Stimulated activated CD4-positive, alpha-beta T cell treated with anti-CD3 and anti-CD28 coated beads, TNF-alpha, amount 100 ng/mL, for 1 hour (primary cell): ENCODE measurements around the gene IFNAR2.
"Not testable (repeated sequence)": the region's sequence is repeated elsewhere in the genome, so short reads cannot be mapped to it uniquely, and the experiment has no call there.

Experiments
- DNase-seq, 3 donors: peaks; one replicate each; pipeline ENCODE4 v3.0.0-alpha.2; 2020; ENCODE audit warnings: low read depth in 3 of 3, low spot score in 1 of 3

IFNAR2 gene

GRCh38 chr21:33214056-33214455 is 15.7 kb upstream of the IFNAR2 start:
- no peak for DNase-seq

DNA sequence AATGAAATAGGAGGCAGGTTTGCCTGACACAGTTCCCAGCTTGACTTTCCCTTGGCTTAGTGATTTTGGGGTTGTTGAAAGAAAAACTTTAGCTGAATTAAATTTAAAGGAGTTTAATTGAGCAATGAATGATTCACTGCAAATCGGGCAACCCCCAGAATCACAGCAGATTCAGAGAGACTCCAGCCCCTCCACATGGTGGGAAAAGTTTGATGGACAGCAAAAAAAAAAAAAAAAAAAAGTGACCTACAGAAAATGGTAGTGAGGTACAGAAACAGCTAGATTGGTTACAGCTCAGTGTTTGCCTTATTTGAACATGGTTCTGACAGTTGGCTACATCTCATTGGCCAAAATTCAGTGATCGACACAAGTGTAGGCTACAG is 12.6 kb upstream of the IFNAR2 start:
- no peak for DNase-seq

GRCh38 chr21:33219300-33219699 is 10.4 kb upstream of the IFNAR2 start:
- no peak for DNase-seq

GRCh38 chr21:33219954-33220353 is 9.8 kb upstream of the IFNAR2 start:
- no peak for DNase-seq

GRCh38 chr21:33225376-33225775 is 4.4 kb upstream of the IFNAR2 start:
- DNase-seq: not testable (repeated sequence)

- DNase-seq: no peak
Measured at GRCh38 chr21:33228455-33228854, 1.3 kb upstream of the IFNAR2 start.

DNA sequence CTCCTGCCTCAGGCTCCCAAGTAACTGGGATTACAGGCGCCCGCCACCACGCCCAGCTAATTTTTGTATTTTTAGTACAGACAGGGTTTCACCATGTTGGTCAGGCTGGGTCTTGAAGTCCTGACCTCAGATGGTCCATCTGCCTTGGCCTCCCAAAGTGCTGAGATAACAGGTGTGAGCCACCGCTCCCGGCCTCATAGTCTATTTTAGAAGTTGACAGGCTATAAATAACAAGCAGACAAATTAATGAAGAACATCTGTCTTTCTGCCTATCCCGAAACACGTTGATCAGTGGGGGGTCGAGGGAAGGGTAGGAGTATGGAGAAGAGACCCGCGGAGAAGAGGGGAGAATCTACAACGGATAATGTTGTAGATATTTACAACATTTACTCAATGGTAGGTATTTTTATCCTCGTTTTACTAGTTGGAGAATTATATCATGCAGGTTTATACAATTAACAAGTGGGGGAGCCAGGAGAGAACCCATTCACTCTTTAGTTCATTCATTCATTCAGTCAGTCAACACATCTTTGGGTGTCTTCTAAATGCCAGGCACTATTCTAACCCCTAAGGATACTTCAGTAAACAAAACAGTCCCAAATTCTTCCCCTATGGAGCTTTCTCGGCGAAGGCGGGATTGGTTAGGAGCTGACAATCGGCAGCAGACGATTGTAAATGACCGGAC is 497 bp upstream of the IFNAR2 start:
- DNase-seq: no peak

- peak in 1 of 3 donors; percentile 16 for DNase-seq
Measured at GRCh38 chr21:33230545-33231324, 997 bp downstream of the IFNAR2 start.

DNA sequence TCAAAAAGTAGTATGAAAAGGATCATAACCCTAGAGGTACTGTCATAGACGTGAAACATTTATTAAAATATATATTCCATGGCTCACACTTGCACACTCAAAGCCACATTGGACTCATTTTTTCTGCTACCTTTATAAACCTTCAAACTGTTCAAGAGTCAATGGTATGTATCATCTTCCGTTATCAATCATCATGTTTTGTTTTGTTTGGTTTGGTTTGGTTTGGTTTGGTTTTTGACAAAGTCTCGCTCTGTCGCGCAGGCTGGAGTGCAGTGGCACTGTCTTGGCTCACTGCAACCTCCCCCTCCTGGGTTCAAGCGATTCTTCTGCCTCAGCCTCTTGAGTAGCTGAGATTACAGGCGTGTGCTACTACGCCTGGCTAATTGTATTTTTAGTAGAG is 1.8 kb downstream of the IFNAR2 start:
- peak in 1 of 3 donors; percentile 31 for DNase-seq

GRCh38 chr21:33232291-33233034 is 2.7 kb downstream of the IFNAR2 start:
- DNase-seq: no peak

DNA sequence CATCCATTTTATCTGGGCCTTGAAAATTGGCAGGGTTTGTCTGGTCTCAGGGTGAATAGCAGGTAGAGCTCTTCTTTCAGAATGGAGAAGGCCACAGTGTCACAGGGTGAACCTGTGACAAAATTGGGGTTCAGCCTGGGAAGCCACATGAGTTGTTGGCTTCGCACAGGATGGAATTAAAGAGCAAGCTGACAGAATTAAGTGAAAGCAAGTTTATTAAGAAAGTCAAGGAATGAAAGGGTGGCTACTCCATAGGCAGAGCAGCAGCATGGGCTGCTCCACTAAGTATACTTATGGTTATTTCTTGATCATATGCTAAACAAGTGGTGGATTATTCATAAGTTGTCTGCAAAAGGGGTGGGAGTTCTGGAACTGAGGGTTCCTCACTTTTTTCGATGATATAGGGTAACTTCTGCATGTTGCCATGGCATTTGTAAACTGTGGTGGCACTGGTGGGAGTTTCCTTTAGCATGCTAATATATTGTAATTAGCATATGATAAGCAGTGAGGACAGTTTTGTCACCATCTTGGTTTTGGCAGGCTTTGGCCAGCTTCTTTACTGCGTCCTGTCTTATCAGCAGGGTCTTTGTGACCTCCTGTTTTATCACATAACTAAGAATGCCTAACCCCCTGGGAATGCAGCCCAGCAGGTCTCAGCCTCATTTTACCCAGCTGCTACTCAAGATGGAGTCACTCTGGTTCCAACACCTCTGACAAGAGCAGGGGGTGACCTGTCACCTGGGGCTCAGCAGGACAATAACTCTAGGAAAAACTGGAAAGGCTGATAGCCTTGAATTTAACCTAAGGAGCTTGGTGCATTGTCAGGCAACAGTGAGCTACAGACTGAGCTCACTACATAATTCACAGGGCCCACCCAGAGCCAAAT is 5.1 kb downstream of the IFNAR2 start:
- DNase-seq: no peak

GRCh38 chr21:33236013-33236686 is 6.4 kb downstream of the IFNAR2 start:
- no peak for DNase-seq

- DNase-seq: no peak
Measured at GRCh38 chr21:33236766-33237165, 7.0 kb downstream of the IFNAR2 start.

DNA sequence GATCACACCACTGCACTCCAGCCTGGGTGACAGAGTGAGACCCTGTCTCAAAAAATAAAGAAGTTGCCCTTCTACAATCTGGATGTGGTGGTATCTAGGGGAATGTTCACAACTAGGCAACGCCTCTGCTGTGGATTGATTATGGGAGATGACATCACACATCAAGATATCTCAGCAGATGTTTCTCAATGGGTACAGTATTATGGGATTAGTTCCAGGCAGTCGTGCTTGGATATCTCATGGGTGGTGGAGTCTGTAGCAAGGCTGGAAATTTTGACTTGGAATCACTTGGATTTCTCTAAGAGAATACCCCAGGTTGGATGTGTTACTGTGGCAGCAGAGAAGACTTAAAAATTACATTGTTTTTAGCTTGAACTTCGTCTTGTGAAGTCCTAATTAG is 7.7 kb downstream of the IFNAR2 start:
- DNase-seq: no peak

DNA sequence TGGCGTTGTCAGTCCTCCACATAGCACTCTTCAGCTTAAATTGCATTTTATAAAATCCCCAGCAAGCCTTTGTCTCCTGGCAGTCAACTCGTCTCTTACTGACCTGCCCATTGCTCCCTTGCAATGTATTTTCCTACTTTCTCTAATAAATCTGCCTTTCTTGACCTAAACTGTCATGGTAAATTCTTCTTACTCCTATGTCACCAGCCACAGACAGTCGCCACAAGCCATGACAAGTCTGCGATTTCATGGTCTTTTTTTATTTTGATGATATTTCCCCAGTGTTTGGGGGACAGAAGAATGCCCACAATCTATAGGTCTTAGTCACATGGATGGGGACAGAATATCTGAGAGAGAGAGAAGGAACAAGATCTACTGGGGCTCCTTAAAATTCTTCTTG is 8.4 kb downstream of the IFNAR2 start:
- no peak for DNase-seq

DNA sequence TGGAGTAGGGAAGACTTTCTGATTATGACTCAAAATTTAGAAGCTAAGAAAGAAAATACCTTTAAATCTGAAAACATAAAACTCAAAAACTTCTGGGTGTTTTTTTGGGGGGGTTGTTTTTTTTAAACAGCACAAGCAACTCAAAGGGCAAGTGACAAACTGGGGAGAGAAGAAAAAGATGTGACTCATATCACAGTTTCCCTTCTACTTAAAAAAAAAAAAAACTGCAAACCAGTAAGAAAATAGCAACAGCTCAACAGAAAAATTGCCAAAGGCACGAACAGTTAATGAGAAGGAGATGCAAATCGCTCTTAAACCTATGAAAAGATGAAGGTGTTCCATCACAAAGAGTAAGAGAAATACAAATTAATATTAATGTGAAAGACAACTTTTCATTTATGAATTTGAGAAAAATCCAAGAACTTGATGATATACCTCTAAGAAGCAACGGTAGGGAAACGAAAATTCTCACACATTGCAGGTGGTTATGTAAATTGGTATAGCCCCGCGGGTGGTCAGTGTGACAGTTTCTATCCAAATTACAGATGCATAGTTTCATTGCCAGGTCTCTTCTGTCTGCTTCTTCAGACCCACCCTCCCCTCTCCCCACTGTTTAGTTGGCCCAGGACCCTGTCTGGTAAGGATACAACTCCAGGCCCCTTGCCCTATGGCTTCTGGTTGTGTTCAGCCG is 9.0 kb downstream of the IFNAR2 start:
- no peak for DNase-seq

DNA sequence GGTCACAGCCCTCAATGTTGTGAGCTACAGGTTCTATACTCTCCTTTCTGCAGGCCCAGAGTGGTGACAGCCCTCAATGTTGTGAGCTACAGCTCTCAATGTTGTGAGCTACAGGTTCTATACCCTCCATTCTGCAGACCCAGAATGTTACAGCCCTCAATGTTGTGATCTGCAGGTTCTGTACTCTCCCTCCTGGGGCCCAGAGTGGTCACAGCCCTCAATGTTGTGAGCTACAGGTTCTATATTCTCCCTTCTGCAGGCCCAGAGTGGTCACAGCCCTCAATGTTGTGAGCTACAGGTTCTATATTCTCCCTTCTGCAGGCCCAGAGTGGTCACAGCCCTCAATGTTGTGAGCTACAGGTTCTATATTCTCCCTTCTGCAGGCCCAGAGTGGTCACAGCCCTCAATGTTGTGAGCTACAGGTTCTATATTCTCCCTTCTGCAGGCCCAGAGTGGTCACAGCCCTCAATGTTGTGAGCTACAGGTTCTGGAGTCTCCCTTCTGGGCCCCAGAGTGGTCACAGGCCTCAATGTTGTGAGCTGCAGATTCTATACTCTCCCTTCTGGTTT is 9.9 kb downstream of the IFNAR2 start:
- not testable (repeated sequence) for DNase-seq

- DNase-seq: no peak
Measured at GRCh38 chr21:33240404-33240803, 10.7 kb downstream of the IFNAR2 start.

DNA sequence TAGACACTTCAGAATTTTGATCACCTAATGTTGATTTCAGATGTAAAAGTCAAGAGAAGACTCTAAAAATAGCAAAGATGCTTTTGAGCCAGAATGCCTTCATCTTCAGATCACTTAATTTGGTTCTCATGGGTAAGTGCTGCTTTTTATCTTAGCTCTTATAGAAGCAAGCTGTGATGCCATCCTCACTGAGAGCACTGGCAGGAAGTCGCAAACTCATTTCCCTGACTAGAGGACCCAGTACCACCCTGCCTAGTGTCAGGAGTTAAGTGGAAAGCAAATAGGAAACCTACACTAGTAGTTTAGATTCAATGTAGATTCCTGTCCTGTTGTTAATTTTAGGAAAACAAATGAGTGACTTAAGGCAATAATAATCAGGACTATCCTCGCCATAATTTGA is 12.1 kb downstream of the IFNAR2 start:
- no peak for DNase-seq

DNA sequence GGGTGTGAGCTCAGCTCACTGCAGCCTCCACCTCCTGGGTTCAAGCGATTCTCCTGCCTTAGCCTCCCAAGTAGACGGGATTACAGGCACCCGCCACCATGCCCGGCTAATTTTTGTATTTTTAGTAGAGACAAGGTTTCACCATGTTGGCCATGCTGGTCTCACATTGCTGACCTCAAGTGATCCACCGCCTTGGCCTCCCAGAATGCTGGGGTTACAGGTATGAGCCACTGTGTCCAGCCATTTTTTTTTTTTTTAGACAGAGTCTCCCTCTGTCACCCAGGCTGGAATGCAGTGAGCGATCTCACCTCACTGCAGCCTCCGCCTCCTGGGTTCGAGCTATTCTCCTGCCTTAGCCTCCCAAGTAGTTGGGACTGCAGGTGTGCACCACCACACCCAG is 13.1 kb downstream of the IFNAR2 start:
- not testable (repeated sequence) for DNase-seq
